Astrocyte of the spinal cord (primary cell): ENCODE measurements around the gene RBKS.
A peak's percentile ranks its signal among the peaks of the same experiment; 100 is the strongest.

Source experiments
- DNase-seq: peaks from one replicate; pipeline ENCODE4 v3.0.0; 2011; ENCODE audit warnings: low read depth, low spot score
- H3K4me3 ChIP-seq: 2 replicates; pipeline ENCODE4 v1.5.1; 2011; ENCODE audit warnings: low read depth, mild to moderate bottlenecking, low read length, moderate library complexity
- CTCF ChIP-seq: IDR thresholded peaks from 2 replicates; pipeline ENCODE4 v1.5.1; 2012; ENCODE audit warnings: low read depth, mild to moderate bottlenecking, low read length, inconsistent platforms
- in situ Hi-C: cut with HindIII; loops from 2 replicates; pipeline ENCODE4 v1.10.0; 2017; ENCODE audit warnings: low sequenced_read_pairs

Gene RBKS

GRCh38 chr2:27890146-27890923 is at the start of gene RBKS, which contains the start of gene BABAM2:
Gene RBKS (minus strand): TSS chr2:27890387. CDS start chr2:27890345, 42 bp downstream.
Gene BABAM2 (plus strand): TSS chr2:27890729. CDS start chr2:27894557, 3,828 bp downstream.
- DNase-seq, result peak; percentile 80
- H3K4me3 ChIP-seq, result peak within 1 kb of the TSS; percentile 83
- no peak for TF ChIP-seq CTCF
- in situ Hi-C loops, result no loop called here

GRCh38 chr2:27935026-27935425 is 44.8 kb upstream of the RBKS start:
- in situ Hi-C loops, result no loop called here
- no peak for DNase-seq
- TF ChIP-seq CTCF, result no peak
- no peak overlapping the region for H3K4me3 ChIP-seq

GRCh38 chr2:27932396-27932795 is 42.2 kb upstream of the RBKS start:
- in situ Hi-C loops, result no loop called here
- peak; percentile 47 for DNase-seq
- no peak for TF ChIP-seq CTCF
- H3K4me3 ChIP-seq, result no peak overlapping the region

- in situ Hi-C loops, result no loop called here
- no peak for DNase-seq
Observed at GRCh38 chr2:27931361-27931950, 41.3 kb upstream of the RBKS start.

GRCh38 chr2:27929916-27930486 is 39.8 kb upstream of the RBKS start:
- in situ Hi-C loops, result no loop called here
- no peak for DNase-seq
- TF ChIP-seq CTCF, result no peak
- no peak overlapping the region for H3K4me3 ChIP-seq

More at GRCh38 chr2:27931361-27931950, 41.3 kb upstream of the RBKS start:
- TF ChIP-seq CTCF, result no peak
- no peak overlapping the region for H3K4me3 ChIP-seq

- DNase-seq, result no peak
- no peak for TF ChIP-seq CTCF
- in situ Hi-C loops, result no loop called here
- H3K4me3 ChIP-seq, result no peak overlapping the region
Observed at GRCh38 chr2:27925766-27926472, 35.7 kb upstream of the RBKS start.
